ENCODE results near the gene TMEM181.

TMEM181 gene

GRCh38 chr6:158568549-158568948 is 8.7 kb downstream of the TMEM181 start:
- no peak overlapping the region for H3K4me2 ChIP-seq (ENCODE audit: low read depth, low read length)
- H3K4me1 ChIP-seq (ENCODE audit: low read length): no peaks in the 10 kb centered on the region
- H3K36me3 ChIP-seq (replicated peaks; ENCODE audit: insufficient read depth, low read length): no peaks in the 10 kb centered on the region
- no peak overlapping the region for H2AFZ ChIP-seq (ENCODE audit: low read length)
- DNase-seq: no peak
- H3K79me2 ChIP-seq (ENCODE audit: low read length): no peaks in the 10 kb centered on the region
- TF ChIP-seq EZH2phosphoT487 (IDR thresholded peaks at IDR 0.05; ENCODE audit: low read length): no peak
- no peak for TF ChIP-seq CTCF (IDR thresholded peaks at IDR 0.05; ENCODE audit: low read length)
- TF ChIP-seq EZH2 (optimal IDR thresholded peaks at IDR 0.05; ENCODE audit: low read depth, low read length): no peak
- no peaks in the 10 kb centered on the region for H3K27me3 ChIP-seq (replicated peaks; ENCODE audit: insufficient read depth, low read length)
- no peak overlapping the region for H3K4me3 ChIP-seq (ENCODE audit: low read length)
- no peak overlapping the region for H3K9ac ChIP-seq (ENCODE audit: low read length)
- no peaks in the 10 kb centered on the region for H3F3A ChIP-seq (ENCODE audit: insufficient read depth, low read length)
- no peaks in the 10 kb centered on the region for H3K9me2 ChIP-seq (replicated peaks; ENCODE audit: insufficient read depth, low read length)
- no peaks in the 10 kb centered on the region for H3K9me3 ChIP-seq (replicated peaks; ENCODE audit: insufficient read depth, low read length)
- no peak overlapping the region for H3K27ac ChIP-seq (ENCODE audit: low read length)
- no peaks in the 10 kb centered on the region for H4K20me1 ChIP-seq (ENCODE audit: insufficient read depth, low read length)

- Histone ChIP-seq H3K9me3 (replicated peaks; ENCODE audit: insufficient read depth, low read length) (no peaks in the 10 kb centered on the region), H3K79me2 (ENCODE audit: low read length) (no peaks in the 10 kb centered on the region), H4K20me1 (ENCODE audit: insufficient read depth, low read length) (no peaks in the 10 kb centered on the region), H3K4me3 (ENCODE audit: low read length) (no peak overlapping the region), H3F3A (ENCODE audit: insufficient read depth, low read length) (no peaks in the 10 kb centered on the region), H3K27me3 (replicated peaks; ENCODE audit: insufficient read depth, low read length) (no peaks in the 10 kb centered on the region), H3K27ac (ENCODE audit: low read length) (no peak overlapping the region), H3K9me2 (replicated peaks; ENCODE audit: insufficient read depth, low read length) (no peaks in the 10 kb centered on the region), H3K36me3 (replicated peaks; ENCODE audit: insufficient read depth, low read length) (no peaks in the 10 kb centered on the region), H3K4me2 (ENCODE audit: low read depth, low read length) (no peak overlapping the region), H3K4me1 (ENCODE audit: low read length) (no peaks in the 10 kb centered on the region), H3K9ac (ENCODE audit: low read length) (no peak overlapping the region), H2AFZ (ENCODE audit: low read length) (no peak overlapping the region)
- DNase-seq: no peak
- no peak for TF ChIP-seq EZH2 (optimal IDR thresholded peaks at IDR 0.05; ENCODE audit: low read depth, low read length)
- no peak for TF ChIP-seq EZH2phosphoT487 (IDR thresholded peaks at IDR 0.05; ENCODE audit: low read length)
- no peak for TF ChIP-seq CTCF (IDR thresholded peaks at IDR 0.05; ENCODE audit: low read length)
These were observed 9.1 kb downstream of the TMEM181 start for GRCh38 chr6:158569036-158569435.

- no peaks in the 10 kb centered on the region for H3F3A ChIP-seq (ENCODE audit: insufficient read depth, low read length)
- no peak overlapping the region for H3K27ac ChIP-seq (ENCODE audit: low read length)
- no peak for TF ChIP-seq CTCF (IDR thresholded peaks at IDR 0.05; ENCODE audit: low read length)
- no peak for TF ChIP-seq EZH2 (optimal IDR thresholded peaks at IDR 0.05; ENCODE audit: low read depth, low read length)
- no peak for TF ChIP-seq EZH2phosphoT487 (IDR thresholded peaks at IDR 0.05; ENCODE audit: low read length)
- no peak overlapping the region for H3K4me3 ChIP-seq (ENCODE audit: low read length)
- H3K79me2 ChIP-seq (ENCODE audit: low read length): no peaks in the 10 kb centered on the region
- H3K4me2 ChIP-seq (ENCODE audit: low read depth, low read length): no peak overlapping the region
- DNase-seq: no peak
- H3K9me2 ChIP-seq (replicated peaks; ENCODE audit: insufficient read depth, low read length): no peaks in the 10 kb centered on the region
- no peak overlapping the region for H2AFZ ChIP-seq (ENCODE audit: low read length)
- H3K4me1 ChIP-seq (ENCODE audit: low read length): no peaks in the 10 kb centered on the region
- H3K27me3 ChIP-seq (replicated peaks; ENCODE audit: insufficient read depth, low read length): no peaks in the 10 kb centered on the region
- no peaks in the 10 kb centered on the region for H3K9me3 ChIP-seq (replicated peaks; ENCODE audit: insufficient read depth, low read length)
- H3K36me3 ChIP-seq (replicated peaks; ENCODE audit: insufficient read depth, low read length): no peaks in the 10 kb centered on the region
- H4K20me1 ChIP-seq (ENCODE audit: insufficient read depth, low read length): no peaks in the 10 kb centered on the region
- no peak overlapping the region for H3K9ac ChIP-seq (ENCODE audit: low read length)
These were observed 10.7 kb downstream of the TMEM181 start for GRCh38 chr6:158570681-158570962.

Data from MM.1S (cell line).